HS-5 (cell line): ENCODE measurements around the gene OOEP.

ENCODE experiments used
- DNase-seq: peaks from one replicate; pipeline ENCODE4 v3.0.0-alpha.2; 2012; ENCODE audit warnings: low read depth

OOEP gene

DNA sequence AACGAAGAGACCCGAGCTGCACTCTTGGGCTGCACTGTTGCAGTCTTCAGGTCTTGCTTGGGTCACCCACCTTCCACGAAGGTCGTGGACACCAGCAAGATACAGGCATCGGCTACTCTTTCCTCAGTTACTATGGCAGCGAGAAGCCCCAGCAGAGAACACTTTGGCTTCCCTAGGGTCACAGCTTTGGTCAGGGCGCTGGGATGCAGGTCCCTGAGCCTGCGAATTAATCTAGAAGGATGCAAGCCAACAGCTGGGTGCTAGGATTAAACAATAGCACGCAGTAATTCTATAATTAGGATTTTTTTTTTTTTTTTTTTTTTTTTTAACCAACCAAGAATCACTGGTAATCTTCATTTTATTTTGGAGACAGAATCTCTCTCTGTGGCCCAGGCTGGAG lies 5.1 kb downstream of the OOEP start:
- no peak for DNase-seq

DNA sequence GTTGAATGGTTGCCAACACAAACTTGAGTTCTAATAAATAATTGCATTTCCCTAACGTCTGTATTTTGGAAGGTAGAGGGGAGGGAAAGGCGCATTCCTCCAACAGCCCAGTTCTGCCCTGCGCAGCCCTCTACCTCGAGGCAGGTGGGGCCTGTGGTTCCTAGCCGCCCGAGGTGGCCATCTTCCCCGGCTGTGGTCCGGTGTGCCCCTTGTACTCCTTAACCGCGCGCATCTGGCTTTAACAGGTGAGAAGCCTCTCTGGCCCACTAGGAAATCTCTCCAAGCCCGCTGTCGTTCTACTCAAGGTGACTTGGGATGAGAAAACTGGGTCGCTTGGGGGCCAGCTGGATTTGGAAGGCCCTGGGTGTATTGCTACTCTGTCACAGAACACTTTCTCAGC lies 5.6 kb downstream of the OOEP start:
- DNase-seq = no peak

DNA sequence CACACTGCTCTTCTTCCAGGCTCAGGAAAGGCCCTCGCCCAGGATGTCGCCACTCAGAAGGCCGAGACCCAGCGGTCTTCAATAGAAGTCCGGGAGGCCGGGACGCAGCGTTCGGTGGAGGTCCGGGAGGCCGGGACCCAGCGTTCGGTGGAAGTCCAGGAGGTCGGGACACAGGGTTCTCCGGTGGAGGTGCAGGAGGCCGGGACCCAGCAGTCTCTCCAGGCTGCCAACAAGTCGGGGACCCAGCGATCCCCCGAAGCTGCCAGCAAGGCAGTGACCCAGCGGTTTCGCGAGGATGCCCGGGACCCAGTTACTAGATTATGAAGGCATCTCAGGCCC lies 6.2 kb downstream of the OOEP start:
- no peak for DNase-seq

DNA sequence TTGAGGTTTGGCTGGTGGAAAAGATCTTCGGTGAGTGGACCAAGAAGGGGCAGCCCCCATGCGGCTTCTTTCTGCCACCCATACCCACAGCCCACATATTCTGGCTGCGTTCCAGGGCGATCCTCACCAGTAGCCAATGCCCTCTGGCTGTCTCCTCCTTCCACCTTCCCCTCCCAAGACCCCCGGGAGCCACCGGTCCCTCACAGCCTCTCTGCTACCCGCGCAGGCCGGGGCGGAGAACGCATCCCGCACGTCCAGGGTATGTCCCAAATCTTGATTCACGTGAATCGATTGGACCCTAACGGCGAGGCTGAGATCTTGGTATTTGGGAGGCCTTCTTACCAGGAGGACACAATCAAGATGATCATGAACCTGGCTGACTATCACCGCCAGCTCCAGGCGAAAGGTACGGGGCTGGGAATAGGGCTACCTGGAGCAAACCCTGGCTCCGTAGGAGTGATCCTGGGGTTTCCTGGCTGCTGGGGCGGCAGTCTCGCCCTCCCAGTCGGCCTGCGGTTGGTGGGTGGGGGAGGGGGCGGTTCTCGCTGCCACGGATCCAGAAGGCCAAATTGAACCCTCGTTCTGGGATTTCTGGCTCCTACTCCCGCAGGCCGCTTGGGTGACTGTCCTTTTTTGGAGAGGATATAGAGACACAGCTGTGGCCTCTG lies 6.7 kb downstream of the OOEP start:
- DNase-seq = no peak

DNA sequence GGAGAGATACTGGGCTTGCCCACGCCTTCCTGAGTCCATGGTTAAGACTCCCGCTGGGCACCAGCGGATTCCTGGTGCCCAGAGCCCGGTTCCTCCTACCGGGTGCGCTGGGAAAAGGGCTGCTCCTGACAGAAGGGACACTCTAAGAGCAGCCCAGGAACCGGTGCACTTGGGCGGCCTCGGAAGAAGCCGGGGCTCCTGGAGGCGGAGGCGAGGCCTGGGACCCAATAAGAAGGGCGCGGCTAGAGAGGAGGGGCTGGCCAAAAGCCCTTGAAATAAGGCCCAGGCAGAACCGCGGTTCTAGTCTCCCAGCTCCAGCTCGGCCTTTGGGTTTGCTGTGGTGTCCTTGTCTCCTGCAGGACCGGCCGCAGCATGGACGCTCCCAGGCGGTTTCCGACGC lies 7.3 kb downstream of the OOEP start, which contains the start of gene KHDC3L:
Gene KHDC3L (plus strand): TSS at position 301 of the 400 bp plus-strand sequence. CDS start 72 bp downstream, at position 373.
- no peak for DNase-seq

DNA sequence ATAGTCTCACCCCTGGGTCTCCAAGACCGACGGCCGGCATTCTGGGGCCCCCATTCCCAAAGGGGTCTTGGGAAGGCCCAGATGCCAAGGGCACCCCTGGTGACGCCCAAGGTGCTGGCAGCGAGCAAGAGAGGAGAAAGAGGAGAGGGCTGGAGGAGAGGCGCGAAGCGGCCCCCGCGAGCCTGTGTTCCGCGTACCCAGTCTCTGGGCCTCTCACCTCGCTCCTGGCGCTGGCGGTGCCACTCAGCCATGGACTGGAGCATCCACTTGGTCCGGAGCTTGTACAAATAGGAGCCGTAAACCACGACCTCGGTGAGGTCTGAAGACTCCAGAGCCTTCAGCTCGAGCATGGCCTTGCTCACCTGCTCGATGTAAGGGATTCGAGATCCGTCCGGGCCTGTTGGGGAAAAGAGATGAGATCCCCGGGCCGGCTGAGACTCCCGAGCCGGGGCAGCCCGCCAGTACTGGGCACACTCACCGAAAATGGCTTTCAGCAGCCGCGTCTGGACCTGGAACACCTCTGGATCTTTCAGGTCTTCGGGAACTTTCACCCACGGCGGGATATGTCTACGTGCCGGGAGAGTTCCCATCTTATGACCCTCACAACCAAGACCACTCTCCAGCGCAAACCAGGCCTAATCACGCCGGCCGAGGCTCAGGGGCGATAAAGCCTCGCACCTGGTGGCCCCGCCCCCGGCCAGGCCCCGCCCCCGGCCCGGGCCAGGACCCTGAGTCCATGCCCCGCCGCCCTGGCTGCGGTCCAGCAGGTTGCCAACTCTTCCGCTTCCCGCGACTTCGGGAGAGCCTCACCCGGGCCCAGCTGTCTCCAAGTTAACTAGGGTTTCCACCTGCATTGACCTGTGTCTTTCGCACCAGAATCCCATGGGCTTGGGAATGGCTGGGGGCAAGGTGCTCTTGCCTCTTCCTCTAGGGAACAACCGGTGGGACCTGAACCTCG lies 15.8 kb downstream of the OOEP start, which contains the start of gene DPPA5:
Gene DPPA5 (minus strand): TSS at position 641 of the 958 bp plus-strand sequence. CDS start 51 bp downstream, at position 590.
- no peak for DNase-seq

DNA sequence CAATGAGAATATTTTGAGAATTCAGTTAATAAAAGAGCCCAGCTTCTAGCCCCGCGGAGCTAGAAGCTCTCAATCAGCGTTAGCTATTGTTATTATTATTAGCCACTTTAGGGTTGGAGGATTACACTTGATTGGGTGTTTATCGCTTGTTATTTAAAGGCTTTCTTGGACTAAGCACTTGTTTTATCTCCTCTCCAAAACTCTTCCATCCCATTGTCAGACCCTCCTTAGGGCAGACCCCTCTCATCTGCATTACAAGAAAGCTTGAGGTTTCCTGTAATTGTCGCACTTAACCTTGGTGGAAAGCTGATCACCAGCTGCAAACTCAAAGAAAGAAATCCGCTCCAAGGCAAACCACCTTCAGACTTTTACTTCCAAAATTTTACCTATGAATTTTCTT lies 20.4 kb downstream of the OOEP start:
- DNase-seq = no peak

DNA sequence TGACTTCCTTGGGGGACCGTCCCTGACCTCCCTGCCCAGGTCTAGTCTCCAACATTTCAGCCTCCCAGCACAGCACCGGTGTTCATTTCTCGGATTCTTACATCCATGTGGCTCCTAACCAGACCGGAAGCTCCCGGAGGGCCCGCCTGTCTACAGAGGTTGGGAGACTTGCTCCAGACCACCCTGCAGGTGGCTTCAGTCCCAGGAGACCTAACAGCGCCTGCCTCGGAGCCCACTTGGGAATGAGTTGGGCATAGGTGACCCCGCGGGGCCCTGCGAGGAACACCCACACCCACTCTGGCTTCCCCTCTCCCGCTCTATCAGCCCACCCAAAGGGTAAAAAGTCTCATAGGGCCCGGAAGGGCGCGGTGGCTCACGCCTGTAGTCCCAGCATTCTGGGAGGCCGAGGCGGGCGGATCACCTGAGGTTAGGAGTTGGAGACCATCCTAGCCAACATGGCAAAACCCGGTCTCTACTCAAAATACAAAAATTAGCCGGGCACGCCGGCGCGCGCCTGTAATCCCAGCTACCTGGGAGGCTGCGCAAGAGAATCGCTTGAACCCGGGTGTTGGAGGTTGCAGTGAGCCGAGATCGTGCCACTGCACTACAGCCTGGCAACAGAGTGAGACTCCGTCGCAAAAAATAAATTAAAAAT lies 21.0 kb downstream of the OOEP start:
- DNase-seq = no peak

DNA sequence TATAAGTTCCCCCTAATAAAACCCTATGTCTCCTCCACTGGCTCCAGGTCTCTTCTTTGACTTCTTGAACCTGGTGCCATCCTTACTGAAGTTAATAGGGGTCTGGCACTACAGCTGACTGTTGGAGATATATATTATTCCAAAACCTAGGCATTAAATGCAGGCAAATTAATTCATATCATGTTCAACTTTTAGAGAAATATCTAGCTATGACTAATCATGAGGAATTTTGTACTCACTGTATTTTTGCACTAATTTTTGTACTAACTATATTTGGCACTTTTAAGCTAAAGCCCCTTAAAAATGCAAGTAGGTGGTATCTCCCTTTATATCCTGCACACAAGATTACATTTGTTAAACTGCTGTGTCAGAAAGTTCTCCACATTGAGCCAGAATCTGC lies 26.5 kb downstream of the OOEP start:
- DNase-seq = no peak

DNA sequence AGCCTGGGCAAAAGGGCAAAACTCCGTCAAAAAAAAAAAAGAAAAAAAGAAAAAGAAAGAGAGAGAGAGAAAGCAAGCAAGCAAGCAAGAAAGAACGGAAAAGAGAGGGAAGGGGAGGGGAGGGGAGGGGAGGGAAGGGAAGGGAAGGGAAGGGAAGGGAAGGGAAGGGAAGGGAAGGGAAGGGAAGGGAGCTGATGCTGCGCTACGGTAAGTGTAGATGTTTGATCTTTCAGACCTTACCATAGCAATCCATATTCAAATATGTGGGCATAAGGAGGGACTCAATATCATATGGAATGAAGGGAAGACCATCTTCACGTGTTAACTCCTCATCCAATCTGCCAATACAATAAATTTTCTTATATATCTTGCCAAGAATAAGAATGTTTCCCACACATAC lies 27.5 kb downstream of the OOEP start:
- no peak for DNase-seq

DNA sequence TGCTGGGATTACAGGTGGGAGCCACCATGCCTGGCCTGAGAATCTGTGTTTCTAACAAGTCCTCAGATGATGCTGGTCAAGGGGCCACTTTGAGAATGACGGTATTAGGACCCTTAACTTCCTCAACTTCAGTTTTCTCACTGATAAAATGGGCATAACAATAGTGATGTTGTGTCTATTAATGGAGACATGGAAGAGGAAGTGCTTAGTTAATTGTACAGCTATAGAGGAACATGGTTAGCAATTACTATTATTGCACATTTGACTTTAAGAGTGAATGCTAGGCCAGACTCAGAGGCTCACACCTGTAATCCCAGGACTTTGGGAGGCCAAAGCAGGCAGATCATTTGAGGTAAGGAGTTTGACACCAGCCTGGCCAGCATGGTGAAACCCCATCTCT lies 28.4 kb downstream of the OOEP start:
- no peak for DNase-seq

DNA sequence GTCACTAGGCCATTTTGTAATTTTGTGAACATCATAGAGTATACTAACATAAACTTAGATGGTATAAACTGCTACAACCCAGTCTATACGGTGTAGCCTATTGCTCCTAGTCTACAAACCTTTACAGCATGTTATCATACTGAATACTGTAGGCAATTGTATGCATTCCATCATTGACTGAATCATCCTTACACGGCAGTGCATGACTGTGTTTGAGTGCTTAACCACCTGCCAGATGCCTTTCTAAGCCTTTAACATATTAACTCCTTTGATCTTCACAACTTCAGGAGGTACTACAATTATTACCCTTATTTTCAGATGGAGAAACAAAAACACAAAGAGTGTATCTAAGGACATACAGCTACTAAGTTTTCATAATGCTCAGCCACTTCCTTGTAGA lies 29.6 kb downstream of the OOEP start:
- no peak for DNase-seq

DNA sequence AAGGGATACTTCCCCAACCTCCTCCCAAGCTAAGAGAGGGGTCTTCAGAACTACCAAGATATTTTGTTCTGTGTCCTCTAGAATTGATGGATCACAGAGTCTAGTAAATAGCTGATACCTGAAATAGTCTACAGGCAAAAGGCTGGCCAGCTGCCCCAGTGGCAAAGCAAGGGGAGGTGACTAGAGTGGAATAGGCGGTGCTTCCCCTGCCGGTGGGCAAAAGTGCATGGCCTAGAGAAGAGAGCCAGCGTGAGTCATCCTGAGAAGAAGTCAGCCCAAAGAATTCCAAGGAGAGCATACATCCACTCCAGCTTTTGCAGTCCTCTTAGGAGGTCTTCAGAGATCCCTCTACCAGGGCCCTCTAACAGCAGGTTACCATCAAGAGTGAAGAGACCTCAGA lies 30.4 kb downstream of the OOEP start:
- DNase-seq = no peak

DNA sequence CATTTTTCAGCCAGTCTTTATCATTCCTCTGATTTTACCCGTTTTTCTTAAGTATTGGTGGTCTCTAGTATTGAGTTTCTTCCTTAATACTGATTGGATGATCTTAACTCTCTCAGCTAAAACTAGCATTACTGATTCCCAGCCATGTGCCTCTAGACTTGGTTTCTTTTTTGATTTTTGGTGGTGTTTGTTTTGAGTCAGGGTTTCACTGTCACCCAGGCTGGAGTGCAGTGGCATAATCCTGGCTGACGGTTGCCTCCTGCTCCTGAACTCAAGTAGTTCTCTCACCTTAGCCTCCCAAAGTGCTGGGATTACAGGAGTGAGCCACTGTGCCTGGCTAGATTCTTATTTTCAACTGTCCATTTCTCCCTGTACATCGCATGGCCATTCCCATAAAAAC lies 40.5 kb downstream of the OOEP start:
- DNase-seq = no peak

DNA sequence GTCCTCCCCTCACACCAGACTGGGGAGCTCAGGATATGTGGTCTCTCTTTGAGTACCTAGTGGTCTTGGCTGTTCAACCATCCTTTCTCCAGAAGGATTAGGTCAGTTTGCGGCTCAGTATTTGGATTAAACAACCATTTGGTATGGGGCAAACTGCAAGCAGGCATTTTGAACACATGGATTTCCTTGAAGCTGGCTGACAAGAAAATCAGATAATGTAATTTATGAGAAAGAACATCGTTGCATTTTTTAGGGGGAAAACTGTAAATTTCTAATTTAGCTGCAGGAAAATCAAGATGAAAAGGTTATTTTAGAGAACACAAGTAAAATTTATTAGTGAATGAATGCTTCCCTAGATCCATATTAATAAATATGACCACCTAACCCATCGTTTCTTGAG lies 40.9 kb downstream of the OOEP start:
- DNase-seq = no peak

DNA sequence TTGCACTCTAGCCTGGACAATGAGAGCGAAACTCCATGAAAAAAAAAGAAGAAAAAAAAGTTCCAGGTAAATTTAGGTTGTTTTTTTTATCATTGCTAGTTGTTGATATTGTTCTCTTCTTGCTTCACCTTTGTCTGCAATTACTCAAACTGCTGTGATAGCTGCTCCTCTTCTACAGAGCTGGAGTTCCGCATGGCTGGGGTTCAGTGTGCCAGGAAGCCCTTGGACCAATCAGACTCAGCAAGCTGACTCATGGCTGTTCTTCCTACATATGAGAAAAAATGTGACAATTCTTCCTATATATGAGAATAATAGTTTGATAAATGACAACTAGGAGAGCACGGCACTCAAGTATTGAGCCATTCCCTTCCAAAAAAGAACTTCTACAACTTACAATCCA lies 44.0 kb downstream of the OOEP start:
- no peak for DNase-seq

DNA sequence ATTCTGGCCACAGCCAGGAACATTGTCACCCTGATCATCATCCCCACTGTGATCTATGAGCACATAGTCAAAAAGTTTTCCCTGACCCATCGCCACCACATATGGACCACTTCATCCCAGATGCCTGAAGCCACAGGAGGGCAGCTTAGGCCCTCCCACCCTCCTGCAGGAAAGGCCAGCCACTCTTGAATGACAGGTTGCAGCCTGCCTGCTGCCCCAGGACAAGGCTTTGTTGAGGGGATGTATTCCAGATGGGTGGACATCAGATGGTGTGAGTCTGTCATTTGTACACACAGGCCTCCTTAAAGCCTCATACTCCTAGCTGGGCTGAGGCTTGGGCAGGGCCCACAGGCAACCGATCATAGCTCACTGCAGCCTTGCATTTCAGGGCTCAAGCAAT lies 46.4 kb downstream of the OOEP start:
- DNase-seq = no peak
